Thoracic aorta (tissue), 2 donors: ENCODE measurements around the gene KCNK3. TPM values are rescaled to one million over a fixed set of nuclear protein-coding genes. Genes with fewer than 3 reads are reported as not detected.
"Not testable (repeated sequence)": the region's sequence is repeated elsewhere in the genome, so short reads cannot be mapped to it uniquely, and the experiment has no call there.

Source experiments
- ATAC-seq: fragments of 150-250 bp; one replicate; pipeline ENCODE4 v1.8.0; 2017; ENCODE audit warnings: low read depth; ENCODE audit not compliant: insufficient number of reproducible peaks, low FRiP score
- DNase-seq: peaks from one replicate; pipeline ENCODE4 v3.0.0-alpha.2; 2020; ENCODE audit warnings: low spot score
- H3K27ac ChIP-seq, 2 donors: fragments of 200-600 bp; sonication (generic); 1 replicate in 1 of 2; 2 replicates in 1 of 2; pipeline ENCODE4 v1.5.1; 2016; ENCODE audit warnings: mild to moderate bottlenecking in 2 of 2, moderate library complexity in 2 of 2
- H3K27me3 ChIP-seq: fragments of 200-600 bp; sonication (generic); replicated peaks from 2 replicates; pipeline ENCODE4 v1.6.0; 2016; ENCODE audit warnings: mild to moderate bottlenecking; ENCODE audit not compliant: insufficient read depth
- H3K36me3 ChIP-seq: fragments of 200-600 bp; sonication (generic); one replicate; pipeline ENCODE4 v1.5.1; 2016
- H3K4me1 ChIP-seq, 2 donors: fragments of 200-600 bp; sonication (generic); 1 replicate in 1 of 2; 2 replicates in 1 of 2; pipeline versions ENCODE4 v1.5.1 to v1.6.0; 2016; ENCODE audit warnings: low read depth in 2 of 2, mild to moderate bottlenecking in 1 of 2; ENCODE audit not compliant: control insufficient read depth in 1 of 2
- H3K4me3 ChIP-seq: fragments of 200-600 bp; sonication (generic); 2 replicates; pipeline ENCODE4 v1.5.1; 2016; ENCODE audit warnings: mild to moderate bottlenecking
- H3K9me3 ChIP-seq: fragments of 200-600 bp; sonication (generic); 2 replicates; pipeline ENCODE4 v1.5.1; 2016
- total RNA-seq, 2 donors: library from RNA; depleted of rRNA; stranded (reverse); fragments of >200 nt; gene quantifications; one replicate each; pipeline versions ENCODE4 v1.1.0 to v1.2.3, GENCODE V29; 2016
- TF ChIP-seq, protein P1 (sequence below): fragments of 200-600 bp; sonication (generic); IDR thresholded peaks from one replicate; pipeline ENCODE4 v1.5.1; 2019; ENCODE audit warnings: antibody characterized with exemption

KCNK3 gene
- total RNA-seq, 2 donors from 2014 or later = 6.9 to 19.6 TPM

DNA sequence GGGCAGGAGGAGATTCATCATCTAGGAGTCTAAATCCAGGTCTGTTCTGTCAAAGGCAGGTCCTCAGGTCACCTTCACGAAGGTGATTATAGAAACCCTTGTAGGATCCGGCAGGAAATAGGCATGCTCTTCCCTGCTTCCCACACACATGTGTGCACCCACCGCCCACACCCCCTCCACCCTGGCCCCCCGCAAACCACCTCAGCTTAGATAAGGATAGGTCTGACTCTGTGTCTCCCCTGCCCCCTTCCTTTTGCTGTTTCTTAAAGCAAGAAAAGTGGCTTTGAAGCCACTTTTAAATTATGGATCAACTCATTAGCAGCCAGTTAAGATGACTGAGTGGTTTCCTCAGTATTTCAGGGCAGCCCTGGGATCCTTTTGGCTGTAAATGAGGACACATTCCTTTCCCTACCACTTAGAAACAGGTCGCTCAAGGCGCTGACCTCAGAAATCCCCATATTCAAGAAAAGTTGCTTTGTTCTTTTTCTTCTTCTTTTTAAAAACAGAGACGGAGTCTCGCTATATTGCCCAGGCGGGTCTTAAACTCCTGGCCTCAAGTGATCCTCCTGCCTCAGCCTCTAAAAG lies 36.8 kb upstream of the KCNK3 start:
- no peak for DNase-seq
- Histone ChIP-seq H3K4me1 (no peaks in the 10 kb centered on the region), H3K27me3 (no peaks in the 10 kb centered on the region), H3K36me3 (no peaks in the 10 kb centered on the region), H3K27ac (no peak overlapping the region), H3K4me3 (no peak overlapping the region), H3K9me3 (peaks cover 3% of the 10 kb centered on the region)
- TF ChIP-seq, protein P1, sequence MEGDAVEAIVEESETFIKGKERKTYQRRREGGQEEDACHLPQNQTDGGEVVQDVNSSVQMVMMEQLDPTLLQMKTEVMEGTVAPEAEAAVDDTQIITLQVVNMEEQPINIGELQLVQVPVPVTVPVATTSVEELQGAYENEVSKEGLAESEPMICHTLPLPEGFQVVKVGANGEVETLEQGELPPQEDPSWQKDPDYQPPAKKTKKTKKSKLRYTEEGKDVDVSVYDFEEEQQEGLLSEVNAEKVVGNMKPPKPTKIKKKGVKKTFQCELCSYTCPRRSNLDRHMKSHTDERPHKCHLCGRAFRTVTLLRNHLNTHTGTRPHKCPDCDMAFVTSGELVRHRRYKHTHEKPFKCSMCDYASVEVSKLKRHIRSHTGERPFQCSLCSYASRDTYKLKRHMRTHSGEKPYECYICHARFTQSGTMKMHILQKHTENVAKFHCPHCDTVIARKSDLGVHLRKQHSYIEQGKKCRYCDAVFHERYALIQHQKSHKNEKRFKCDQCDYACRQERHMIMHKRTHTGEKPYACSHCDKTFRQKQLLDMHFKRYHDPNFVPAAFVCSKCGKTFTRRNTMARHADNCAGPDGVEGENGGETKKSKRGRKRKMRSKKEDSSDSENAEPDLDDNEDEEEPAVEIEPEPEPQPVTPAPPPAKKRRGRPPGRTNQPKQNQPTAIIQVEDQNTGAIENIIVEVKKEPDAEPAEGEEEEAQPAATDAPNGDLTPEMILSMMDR = no peak
- no peak for ATAC-seq

DNA sequence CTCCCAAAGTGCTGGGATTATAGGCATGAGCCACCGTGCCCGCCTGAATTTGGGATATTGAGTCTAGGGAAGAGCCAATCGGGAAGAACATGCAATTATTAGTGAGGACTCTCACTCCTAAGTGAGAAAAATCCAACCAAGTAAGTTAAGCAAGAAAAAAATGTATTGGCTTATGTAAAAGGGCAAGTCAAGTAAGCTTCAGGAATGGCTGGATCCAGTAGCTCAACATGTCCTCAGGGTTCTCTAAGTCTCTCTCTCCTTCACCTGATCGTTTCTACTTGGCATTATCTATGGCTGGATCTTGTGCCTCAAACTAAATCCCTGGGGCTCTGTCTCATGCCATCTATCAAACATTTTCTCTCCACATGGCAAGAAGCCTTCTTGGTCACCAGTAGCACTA lies 35.3 kb upstream of the KCNK3 start:
- TF ChIP-seq, protein P1 = no peak
- Histone ChIP-seq H3K27me3 (no peaks in the 10 kb centered on the region), H3K4me1 (no peaks in the 10 kb centered on the region), H3K36me3 (no peaks in the 10 kb centered on the region), H3K9me3 (peaks cover 3% of the 10 kb centered on the region), H3K4me3 (no peak overlapping the region), H3K27ac (no peak overlapping the region)
- DNase-seq = no peak
- ATAC-seq = no peak

DNA sequence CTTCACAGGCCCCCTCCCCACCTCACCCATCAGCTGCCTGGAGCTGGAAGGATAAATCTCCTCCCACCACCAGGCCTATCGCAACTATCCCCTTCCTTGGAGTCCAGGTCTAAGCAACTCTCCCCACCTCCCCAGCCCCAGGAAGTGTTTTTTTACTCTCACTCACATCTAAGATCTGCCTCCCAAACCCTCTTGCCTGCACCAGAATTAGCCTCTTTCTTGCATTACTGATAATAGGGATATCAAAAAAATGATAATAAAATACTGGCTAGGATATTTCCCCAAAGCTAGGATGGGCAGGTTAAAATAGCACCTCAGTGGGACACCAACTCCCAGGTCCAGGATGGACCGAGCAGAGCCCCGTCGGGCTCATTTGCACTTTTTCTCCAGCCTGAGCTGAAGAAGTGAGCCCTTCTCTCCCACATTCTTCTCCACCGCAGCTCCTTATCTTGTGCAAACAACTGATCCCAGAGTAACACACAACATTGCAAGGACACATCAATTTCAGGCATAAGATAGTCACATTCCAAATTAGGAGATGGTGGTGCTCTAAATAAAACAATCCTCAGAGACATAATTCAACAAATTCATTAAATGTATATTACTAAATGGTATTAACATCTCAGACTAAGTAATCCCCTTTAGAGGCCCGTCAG lies 33.7 kb upstream of the KCNK3 start:
- ATAC-seq = no peak
- Histone ChIP-seq H3K27me3 (no peaks in the 10 kb centered on the region), H3K36me3 (no peaks in the 10 kb centered on the region), H3K4me1 (no peaks in the 10 kb centered on the region), H3K27ac (no peak overlapping the region), H3K9me3 (peaks cover 3% of the 10 kb centered on the region), H3K4me3 (no peak overlapping the region)
- TF ChIP-seq, protein P1 = no peak
- DNase-seq = no peak

DNA sequence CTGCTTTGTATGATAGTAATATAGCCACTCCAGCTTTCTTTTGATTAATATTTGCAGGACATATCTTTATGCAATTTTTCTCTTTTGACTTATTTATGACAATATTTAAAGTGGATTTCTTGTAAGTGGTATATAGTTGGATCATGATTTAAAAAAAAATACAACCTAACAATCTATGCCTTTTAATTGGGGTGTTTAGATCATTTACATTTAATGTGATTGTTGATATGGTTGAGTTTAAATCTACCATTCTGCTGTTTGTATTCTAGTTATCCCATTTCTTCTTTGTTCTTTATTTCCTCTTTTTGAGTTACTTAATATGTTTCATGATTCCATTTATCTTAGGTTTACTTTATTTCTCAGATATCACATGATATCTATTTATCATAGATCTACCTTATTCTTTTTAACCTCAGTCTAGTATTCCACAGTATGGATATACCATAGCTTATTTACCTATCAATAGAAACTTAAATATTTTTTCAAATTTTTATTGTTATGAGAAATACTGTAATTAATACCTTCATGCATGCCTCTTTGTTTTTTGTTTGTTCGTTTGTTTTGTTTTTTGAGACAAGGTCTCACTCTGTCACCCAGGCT lies 32.1 kb upstream of the KCNK3 start:
- H3K36me3 ChIP-seq = no peaks in the 10 kb centered on the region
- no peak for ATAC-seq
- H3K27me3 ChIP-seq = no peaks in the 10 kb centered on the region

DNA sequence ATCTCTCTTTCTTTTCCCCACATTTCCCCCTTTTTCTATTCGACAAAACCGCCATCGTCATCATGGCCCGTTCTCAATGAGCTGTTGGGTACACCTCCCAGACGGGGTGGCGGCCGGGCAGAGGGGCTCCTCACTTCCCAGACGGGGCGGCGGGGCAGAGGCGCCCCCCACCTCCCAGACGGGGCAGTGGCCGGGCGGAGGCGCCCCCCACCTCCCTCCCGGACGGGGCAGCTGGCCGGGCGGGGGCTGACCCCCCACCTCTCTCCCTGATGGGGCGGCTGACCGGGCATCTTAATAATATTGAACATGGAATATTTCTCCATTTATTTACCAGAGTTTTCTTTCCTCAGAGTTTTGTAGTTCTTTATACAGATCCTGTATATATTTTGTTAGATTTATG lies 27.2 kb upstream of the KCNK3 start:
- not testable (repeated sequence) for H3K27me3 ChIP-seq, H3K9me3 ChIP-seq, H3K27ac ChIP-seq, DNase-seq, H3K4me1 ChIP-seq, H3K4me3 ChIP-seq, H3K36me3 ChIP-seq, ATAC-seq

More for the DNA sequence above, 32.1 kb upstream of the KCNK3 start:
- DNase-seq = no peak
- peaks cover 3% of the 10 kb centered on the region for H3K9me3 ChIP-seq
- TF ChIP-seq, protein P1 = no peak
- H3K27ac ChIP-seq = no peak overlapping the region
- no peaks in the 10 kb centered on the region for H3K4me1 ChIP-seq
- no peak overlapping the region for H3K4me3 ChIP-seq
